Muscle of leg (tissue), 11 donors: ENCODE results near the gene HMGN1. TPM values are rescaled to one million over a fixed set of nuclear protein-coding genes. Genes with fewer than 3 reads are reported as not detected.

Experiments
- DNase-seq: peaks from one replicate; pipeline ENCODE4 v3.0.0; 2013
- H3K27ac ChIP-seq: one replicate; pipeline ENCODE4 v1.5.1; 2013; ENCODE audit warnings: mild to moderate bottlenecking, low read length, control low read depth
- H3K27me3 ChIP-seq: one replicate; pipeline ENCODE4 v1.6.1; 2013; ENCODE audit warnings: low read length; ENCODE audit not compliant: control insufficient read depth, insufficient read depth
- H3K36me3 ChIP-seq: one replicate; pipeline ENCODE4 v1.6.1; 2013; ENCODE audit warnings: low read length; ENCODE audit not compliant: control insufficient read depth, insufficient read depth
- H3K4me1 ChIP-seq: one replicate; pipeline ENCODE4 v1.6.1; 2013; ENCODE audit warnings: low read length; ENCODE audit not compliant: control insufficient read depth, insufficient read depth
- H3K4me3 ChIP-seq: one replicate; pipeline ENCODE4 v1.5.1; 2013; ENCODE audit warnings: low read length, control low read depth
- H3K9me3 ChIP-seq: replicated peaks from 2 replicates; pipeline ENCODE4 v1.6.1; 2013; ENCODE audit warnings: low read depth, low read length; ENCODE audit not compliant: control insufficient read depth
- WGBS: methylation state at CpG from one replicate; pipeline ENCODE4 v1.1.5; 2013; ENCODE audit warnings: missing lambda C conversion rate; ENCODE audit not compliant: insufficient coverage; 5-methylcytosine and 5-hydroxymethylcytosine counted together
- polyA plus RNA-seq, 8 donors: library from polyadenylated mRNA; unstranded; fragments of 120-200 nt; gene quantifications; one replicate each; pipeline versions ENCODE4 v1.2.1 to v1.2.3, GENCODE V29; 2013; ENCODE audit warnings: inconsistent platforms in 1 of 8, low replicate concordance in 1 of 8; ENCODE audit not compliant: insufficient read length in 8 of 8, insufficient read depth in 1 of 8
- total RNA-seq: library from RNA; stranded (reverse); fragments of 120-200 nt; gene quantifications from one replicate; pipeline ENCODE4 v1.2.4, GENCODE V29; 2013

Gene HMGN1
- total and polyA plus RNA-seq, 9 donors: 213 to 336 (median 299) TPM

DNA sequence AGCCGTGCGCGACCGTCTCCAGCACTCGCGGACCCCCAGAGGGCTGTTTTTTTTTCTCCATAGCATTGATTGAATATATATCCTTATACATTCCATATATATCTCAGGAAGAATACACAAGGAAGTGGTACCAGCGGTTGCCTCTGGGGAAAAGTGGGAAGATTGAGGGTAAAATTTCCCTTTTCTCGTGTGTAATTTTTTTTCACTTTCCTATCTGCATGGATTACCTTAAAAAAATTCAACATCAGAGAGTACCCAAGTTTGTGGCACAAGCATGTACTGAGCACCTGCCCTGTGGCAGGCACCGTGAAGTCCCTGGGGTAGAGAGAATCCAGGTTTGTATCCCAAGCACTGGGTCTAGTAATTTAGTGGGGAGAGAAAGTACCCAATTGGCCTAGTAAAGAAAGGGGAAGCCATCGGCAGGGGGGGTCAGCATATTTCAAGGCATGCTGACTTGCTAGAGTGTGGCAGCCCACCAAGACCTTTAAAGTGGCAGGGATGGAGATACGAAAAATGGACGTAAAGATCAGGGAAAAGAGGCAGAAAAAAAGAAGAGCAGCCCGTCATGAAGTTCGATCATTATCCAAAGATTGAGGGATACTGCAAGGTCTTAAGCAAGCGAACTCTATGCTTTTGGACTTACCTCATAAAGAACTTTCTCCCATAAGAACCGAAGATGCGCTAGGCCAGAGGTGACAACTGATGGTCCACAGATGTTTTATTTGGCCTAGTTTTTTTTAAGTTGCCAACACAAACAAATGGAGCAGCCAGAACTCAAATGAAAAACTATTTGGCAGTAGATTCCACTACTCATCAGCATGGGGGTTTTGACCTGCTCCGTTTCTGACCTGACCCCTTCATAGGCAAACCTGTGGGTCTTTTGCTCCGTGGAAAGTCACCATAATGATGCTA is 1.5 kb upstream of the HMGN1 start:
- Histone ChIP-seq H3K36me3 (peaks cover 5% of the 10 kb centered on the region), H3K4me3 (peak overlapping the region; percentile 72), H3K4me1 (peaks cover 11% of the 10 kb centered on the region), H3K27ac (peak overlapping the region; percentile 95), H3K27me3 (peaks cover 2% of the 10 kb centered on the region), H3K9me3 (no peaks in the 10 kb centered on the region)
- DNase-seq: peak; percentile 10
- WGBS: 72% methylated on average over 6 of the region's 19 CpGs

DNA sequence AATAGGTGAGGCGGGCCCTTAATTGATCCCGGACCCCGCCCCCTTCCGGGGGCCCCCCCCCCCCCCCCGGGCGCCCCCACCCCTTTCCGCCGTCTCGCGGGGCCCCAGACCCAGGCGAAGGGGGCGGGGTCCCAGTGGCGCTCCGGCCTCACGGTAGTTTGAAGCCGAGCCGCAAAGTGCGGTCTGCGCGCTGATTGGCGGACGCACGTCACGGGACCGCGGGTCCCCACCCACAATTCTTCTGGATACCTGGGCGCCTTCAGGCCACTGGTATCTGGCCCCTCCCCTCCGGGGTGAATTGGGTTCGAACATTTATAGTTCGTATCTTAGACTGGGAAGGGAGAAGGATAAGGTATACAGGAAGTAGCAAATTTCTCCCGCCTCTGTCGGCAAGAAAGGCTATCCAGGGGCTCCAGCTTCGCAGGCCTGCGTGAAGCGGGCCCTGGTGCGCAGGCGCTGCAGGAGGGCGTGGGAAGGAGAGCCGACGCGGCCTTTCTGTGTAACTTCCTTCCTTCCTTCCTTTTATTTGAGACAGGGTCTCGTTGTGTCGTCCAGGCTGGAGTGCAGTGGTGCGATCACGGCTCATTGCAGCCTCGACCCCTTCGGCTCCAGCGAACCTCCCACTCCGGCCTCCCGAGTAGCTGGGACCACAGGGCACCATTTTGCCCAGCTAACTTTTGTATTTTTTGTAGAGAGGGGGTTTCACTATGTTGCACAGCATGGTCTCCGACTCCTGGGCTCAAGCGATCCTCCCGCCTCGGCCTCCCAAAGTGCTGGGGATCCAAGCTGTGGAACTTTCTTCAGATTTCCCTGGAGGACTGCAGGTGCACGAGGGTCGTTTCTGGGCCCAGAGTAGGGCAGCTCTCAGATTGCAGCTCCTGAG is 564 bp upstream of the HMGN1 start:
- H3K4me3 ChIP-seq: peak overlapping the region; percentile 72
- peak; percentile 99 for DNase-seq
- 6% methylated on average over 25 of the region's 56 CpGs for WGBS
- H3K4me1 ChIP-seq: peaks cover 11% of the 10 kb centered on the region
- peaks cover 9% of the 10 kb centered on the region for H3K36me3 ChIP-seq
- H3K27me3 ChIP-seq: peaks cover 2% of the 10 kb centered on the region
- H3K27ac ChIP-seq: peak overlapping the region; percentile 95
- H3K9me3 ChIP-seq: no peaks in the 10 kb centered on the region

DNA sequence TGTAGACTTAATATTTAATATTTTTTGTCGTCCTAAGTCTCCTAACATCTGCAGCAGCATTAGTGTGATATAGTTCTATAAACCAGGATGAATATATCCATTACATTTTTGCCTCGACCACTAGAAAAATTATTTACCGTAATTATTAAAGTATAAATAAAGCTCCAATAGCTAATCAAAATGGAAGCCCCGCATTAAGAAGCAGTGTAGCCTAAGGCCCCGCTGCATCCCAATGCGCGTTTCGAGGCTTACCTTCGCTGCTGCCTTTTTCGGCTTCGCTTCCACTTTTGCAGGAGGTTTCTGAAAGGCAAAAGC is 891 bp downstream of the HMGN1 start:
- Histone ChIP-seq H3K4me3 (peak overlapping the region; percentile 80), H3K9me3 (no peaks in the 10 kb centered on the region), H3K27me3 (no peaks in the 10 kb centered on the region), H3K4me1 (peaks cover 11% of the 10 kb centered on the region), H3K27ac (peak overlapping the region; percentile 94), H3K36me3 (peaks cover 18% of the 10 kb centered on the region)
- WGBS: 0% methylated on average over 7 of the region's 11 CpGs
- no peak for DNase-seq

DNA sequence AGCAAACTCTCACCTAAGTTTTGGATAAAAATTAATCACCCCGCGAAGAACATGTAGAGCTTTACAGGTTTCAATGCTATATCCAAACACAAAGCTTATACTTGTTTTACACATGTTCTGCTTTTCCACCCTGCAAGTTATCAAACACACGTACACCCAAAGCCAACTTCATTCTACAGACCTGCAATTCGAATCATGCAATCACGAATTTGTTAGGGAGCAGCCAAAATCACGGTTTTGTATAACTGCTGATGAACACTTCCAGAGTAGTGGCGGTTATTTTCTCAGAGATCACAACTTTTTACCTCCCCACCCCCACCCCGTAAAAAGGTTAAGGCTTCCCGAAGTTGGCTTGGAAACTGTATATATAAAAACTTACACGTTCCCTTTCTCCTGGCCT is 1.4 kb downstream of the HMGN1 start:
- DNase-seq: peak; percentile 18
- peaks cover 11% of the 10 kb centered on the region for H3K4me1 ChIP-seq
- H3K4me3 ChIP-seq: peak overlapping the region; percentile 80
- WGBS: 22% methylated on average over 5 of the region's 10 CpGs
- H3K9me3 ChIP-seq: no peaks in the 10 kb centered on the region
- H3K27me3 ChIP-seq: no peaks in the 10 kb centered on the region
- peak overlapping the region; percentile 94 for H3K27ac ChIP-seq
- H3K36me3 ChIP-seq: peaks cover 18% of the 10 kb centered on the region

DNA sequence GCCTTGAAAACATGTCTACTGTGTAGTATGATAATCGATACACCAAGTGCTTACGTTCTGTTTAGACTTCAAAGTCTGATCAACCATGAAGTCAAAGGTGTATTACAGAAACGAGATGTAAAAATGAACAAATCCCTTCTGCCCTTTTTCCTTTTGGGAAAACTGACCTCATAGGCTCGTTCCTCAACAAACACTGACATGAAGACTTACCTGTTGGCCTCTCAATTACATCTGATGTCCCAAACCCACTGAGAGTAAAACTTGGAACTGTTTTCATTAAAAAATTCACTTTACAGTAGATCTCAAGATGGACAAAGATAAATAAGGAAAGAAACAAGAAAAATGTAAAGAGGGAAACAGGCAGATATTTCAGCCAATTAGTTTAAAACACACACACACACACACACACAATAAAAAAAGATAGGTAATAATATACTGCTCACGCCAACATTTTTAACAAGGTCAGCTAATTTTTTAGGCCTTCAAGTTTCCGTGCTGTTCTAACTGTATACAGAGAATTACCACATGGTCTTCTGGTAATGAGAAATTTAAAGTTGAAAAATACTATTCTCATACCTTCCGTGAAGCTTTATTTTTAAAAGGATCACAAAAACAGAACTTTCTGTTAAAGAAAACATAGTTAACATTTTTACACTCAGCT is 2.1 kb downstream of the HMGN1 start:
- peaks cover 11% of the 10 kb centered on the region for H3K4me1 ChIP-seq
- no peaks in the 10 kb centered on the region for H3K9me3 ChIP-seq
- DNase-seq: peak; percentile 3
- no CpG with 5 or more reads among the region's 7 CpGs for WGBS
- H3K36me3 ChIP-seq: peaks cover 21% of the 10 kb centered on the region
- no peak overlapping the region for H3K27ac ChIP-seq
- no peak overlapping the region for H3K4me3 ChIP-seq
- no peaks in the 10 kb centered on the region for H3K27me3 ChIP-seq

DNA sequence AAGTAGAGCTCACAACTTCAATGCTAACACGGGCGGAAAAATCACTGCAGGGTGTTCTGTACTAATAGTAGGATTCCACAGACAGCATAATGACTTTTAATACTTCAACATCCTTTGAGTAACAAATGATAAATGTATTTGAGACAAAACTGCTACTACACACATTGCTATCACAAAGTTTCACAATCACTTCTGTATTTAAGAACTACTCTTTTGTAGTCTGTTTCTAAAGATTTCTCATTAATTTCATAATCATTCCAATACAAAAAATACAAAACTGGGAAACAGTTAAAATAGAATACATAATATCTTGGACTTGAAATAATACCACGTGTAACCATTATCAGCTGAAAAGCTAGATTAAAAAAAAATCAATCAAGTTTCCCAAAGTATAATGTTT is 2.7 kb downstream of the HMGN1 start:
- WGBS: no CpG with 5 or more reads among the region's 3 CpGs
- peaks cover 26% of the 10 kb centered on the region for H3K36me3 ChIP-seq
- DNase-seq: no peak
- H3K4me1 ChIP-seq: peaks cover 11% of the 10 kb centered on the region
- no peak overlapping the region for H3K27ac ChIP-seq
- H3K27me3 ChIP-seq: no peaks in the 10 kb centered on the region
- H3K4me3 ChIP-seq: no peak overlapping the region
- no peaks in the 10 kb centered on the region for H3K9me3 ChIP-seq

DNA sequence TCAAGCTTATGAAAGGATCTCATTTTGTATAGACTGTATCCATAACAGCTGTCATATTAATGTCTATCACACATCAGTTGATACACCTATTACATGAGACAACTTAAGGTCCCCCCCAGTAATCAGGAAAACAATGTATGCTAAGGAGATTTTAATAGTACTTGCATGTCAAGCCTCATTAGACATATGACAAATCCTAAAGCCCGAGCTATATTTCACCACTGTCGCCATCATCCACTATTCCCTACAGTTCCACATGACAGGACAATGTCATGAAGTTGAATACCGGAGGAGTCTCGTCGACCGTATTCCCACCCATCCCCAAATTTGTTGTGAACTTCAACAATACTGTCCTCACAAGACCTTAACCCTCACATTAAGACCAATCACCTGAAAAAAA is 3.4 kb downstream of the HMGN1 start:
- DNase-seq: no peak
- H3K27ac ChIP-seq: no peak overlapping the region
- no peak overlapping the region for H3K4me3 ChIP-seq
- no peaks in the 10 kb centered on the region for H3K27me3 ChIP-seq
- WGBS: 80% methylated on average over 2 of the region's 6 CpGs
- no peaks in the 10 kb centered on the region for H3K9me3 ChIP-seq
- H3K4me1 ChIP-seq: peaks cover 11% of the 10 kb centered on the region
- peaks cover 31% of the 10 kb centered on the region for H3K36me3 ChIP-seq

DNA sequence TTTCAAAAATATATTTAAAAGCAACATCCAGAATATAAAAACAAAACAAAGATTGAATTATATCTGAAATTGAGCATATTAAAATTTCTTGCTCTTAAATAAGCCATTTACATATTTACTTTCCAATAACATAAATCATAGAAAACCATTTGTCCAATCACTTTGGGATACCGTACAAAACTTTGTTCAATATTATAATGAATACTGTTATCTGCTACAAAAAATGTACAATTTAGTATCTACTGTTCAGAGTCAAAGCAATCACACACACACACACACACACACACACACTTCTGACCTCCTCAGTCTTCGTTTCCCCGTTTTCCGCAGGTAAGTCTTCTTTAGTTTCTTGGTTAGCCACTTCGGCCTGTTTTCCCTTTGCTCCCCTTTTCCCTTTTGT is 4.0 kb downstream of the HMGN1 start:
- WGBS: no CpG with 5 or more reads among the region's 5 CpGs
- peaks cover 31% of the 10 kb centered on the region for H3K36me3 ChIP-seq

DNA sequence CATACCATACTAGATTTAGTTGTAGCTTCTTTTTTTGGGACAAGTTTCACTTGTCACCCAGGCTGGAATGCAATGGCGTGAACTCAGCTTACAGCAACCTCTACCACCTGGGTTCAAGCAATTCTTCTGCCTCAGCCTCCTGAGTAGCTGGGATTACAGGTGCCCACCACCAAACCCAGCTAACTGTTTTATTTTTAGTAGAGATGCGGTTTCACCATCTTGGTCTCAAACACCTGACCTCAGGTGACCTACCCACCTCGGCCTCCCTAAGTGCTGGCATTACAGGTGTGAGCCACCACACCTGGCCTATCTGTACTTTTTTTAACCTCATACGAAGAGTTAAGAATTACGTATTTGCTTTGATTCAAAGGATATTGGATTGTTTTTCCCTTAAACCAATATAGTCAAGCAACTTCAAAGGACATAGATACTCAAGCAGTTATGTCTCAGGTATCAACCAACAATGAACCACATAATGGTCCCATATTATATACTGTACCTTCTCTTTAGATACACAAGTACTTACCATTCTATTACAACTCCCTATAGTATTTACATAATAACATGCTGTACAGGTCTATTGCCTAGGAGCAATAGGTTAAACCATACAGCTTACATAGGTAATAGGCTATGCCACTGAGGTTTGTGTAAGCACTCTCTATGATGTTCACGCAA is 7.5 kb downstream of the HMGN1 start:
- Histone ChIP-seq H3K9me3 (no peaks in the 10 kb centered on the region), H3K36me3 (peaks cover 28% of the 10 kb centered on the region), H3K27ac (no peak overlapping the region), H3K4me3 (no peak overlapping the region), H3K27me3 (no peaks in the 10 kb centered on the region), H3K4me1 (no peaks in the 10 kb centered on the region)
- DNase-seq: no peak
- 100% methylated on average over 1 of the region's 6 CpGs for WGBS

More for the DNA sequence above, 4.0 kb downstream of the HMGN1 start:
- no peaks in the 10 kb centered on the region for H3K27me3 ChIP-seq
- no peaks in the 10 kb centered on the region for H3K9me3 ChIP-seq
- no peak overlapping the region for H3K27ac ChIP-seq
- no peak overlapping the region for H3K4me3 ChIP-seq
- DNase-seq: no peak
- peaks cover 6% of the 10 kb centered on the region for H3K4me1 ChIP-seq
